ENCODE data around the gene CNTN4.

- TF ChIP-seq CTBP1 (IDR thresholded peaks at IDR 0.05; ENCODE audit: borderline replicate concordance) (no peak), PKNOX1 (IDR thresholded peaks at IDR 0.05) (no peak), FOXA1 (IDR thresholded peaks at IDR 0.05) (no peak)
Observed at GRCh38 chr3:3066378-3066777, 967.7 kb downstream of the CNTN4 start.

Measured in HEK293T (cell line).